Stimulated activated naive CD4-positive, alpha-beta T cell treated with Interleukin-2 at 50 U/mL for 16 hours (primary cell): ENCODE results near the gene TMEM255B.

Source experiments
- DNase-seq: peaks from one replicate; lab custom pipeline; 2025; lab: John Stamatoyannopoulos, UW

TMEM255B gene

DNA sequence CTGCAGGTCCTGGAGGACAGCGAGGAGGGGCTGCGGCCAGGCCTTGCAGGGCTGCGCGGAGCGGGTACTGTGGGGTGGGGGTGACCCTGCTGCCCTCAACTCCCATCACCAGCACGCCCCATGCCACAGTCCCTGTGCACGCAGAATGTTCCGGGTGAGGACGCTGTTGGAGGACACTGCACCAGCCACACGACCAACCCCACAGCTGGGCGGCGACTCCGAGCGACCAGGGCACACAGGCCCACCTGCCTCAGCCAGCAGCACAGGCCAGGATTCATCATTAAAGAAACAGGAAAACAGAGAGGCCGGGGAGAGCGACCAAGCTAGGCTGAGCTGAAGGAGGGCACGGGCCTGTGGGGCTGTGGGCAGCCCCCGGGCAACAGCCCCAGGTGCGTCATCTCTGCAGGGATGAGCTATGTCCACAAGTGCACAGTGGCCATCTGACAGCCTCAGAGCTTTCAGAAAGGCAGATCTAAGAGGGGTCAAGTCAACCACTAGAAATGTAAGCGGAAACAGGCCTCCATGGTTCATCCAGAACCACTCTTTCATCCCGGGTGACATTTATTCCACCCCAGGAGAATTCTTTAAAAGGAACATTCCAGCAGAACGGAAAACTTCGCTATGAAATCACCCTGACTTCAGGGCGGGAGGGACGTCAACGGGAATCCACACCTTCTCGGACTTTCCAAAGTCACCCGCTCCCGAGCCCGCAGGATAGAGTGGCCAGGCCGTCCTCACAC lies 103.3 kb downstream of the TMEM255B start:
- no peak for DNase-seq

DNA sequence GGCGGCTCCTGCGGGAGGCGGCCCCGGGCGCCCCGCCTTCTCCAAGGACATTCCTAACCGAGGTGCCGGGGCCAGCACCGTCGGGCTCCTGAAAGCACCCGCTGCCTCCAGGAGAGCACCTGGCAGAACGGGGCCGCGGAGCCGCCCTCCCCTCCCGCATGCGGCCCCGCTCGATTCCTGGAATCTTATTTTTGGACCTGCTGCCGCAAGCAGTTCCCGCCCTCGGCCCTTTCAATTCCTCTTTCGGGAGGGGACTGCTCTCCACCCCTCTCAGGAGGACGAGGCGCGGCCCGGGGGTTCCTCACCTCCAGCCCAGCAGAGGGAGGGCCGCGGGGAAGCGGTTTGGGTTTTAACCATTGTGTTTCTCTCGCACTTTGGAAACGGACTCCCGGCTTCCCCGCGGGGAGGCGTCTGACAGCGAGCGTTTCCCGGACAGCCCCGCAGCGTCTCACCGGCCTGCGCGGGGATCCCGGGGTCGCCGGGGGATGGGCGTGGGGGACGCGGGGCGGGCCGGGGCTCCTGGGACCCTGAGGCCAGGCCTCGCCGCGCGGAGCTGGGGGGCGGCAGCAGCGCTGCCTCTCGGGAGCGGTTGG lies 104.0 kb downstream of the TMEM255B start:
- no peak for DNase-seq

DNA sequence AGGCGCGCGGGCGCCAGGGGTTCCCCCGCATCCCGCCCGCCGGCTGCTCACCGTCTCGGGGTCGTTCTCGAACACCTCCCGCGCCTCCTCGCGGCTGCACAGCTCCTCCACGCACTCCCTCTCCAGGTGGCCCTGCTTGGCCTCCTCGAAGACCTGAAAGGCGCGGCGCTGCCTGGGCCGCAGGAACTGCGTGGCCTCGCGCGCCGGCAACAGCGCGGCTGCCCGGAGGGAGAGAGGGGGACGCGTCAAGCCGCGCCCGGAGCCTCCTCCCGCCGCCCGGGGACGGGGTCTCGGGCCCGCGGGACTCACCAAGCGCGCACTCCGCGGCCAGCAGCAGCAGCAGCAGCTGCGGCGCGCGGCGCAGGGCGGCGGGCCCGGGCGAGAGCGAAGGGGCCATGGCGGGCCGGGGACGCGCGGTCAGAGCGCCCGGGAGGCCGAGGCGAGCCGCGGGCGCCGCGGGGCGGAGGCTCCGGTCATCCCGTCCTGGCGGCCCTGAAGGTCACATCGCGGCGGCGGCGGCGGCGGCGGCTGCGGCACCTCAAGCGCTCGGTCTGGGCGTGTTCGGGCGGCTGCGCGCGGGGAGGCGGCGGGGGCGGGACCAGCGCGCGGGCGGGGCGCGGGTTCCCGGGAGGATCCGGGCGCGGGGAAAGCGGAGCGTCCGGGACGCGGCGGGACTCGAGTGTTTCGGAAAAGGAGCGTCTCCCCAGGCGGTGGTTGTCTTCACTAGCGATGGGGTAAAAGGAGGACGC lies 104.7 kb downstream of the TMEM255B start, which contains the start of gene GAS6:
Gene GAS6, minus strand, starts transcription at position 553 of the 749 bp plus-strand sequence. Its CDS starts 156 bp downstream, at position 397.
- peak; percentile 15 for DNase-seq

DNA sequence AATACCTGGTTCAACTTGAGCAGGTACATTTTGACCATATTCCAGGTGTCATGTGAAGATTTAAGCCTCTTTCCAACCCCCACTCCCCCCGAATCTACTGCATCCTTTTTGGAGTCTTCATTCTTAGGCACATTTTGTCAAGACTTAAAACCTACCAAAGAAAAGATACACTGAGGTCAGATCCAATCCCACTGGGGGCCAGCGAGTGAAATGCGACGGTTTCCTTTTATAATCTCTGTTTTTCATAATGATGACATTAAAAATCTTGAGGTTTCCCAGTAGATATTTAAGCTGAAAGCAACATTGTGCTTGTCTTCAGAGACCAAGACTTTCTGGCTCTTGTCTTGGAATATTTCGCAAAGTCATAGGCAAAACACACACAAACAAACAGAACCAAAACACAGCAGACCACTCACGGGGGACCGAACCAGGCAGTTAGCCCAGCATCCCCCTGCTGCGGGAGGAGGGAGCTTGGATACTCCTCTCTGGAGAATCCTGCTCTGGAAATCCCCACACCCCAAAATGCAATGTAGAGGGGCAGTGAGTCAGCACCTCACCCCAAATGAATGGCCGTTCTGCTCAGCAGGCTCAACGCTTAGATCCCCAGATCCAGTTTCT lies 105.4 kb downstream of the TMEM255B start:
- DNase-seq: no peak

DNA sequence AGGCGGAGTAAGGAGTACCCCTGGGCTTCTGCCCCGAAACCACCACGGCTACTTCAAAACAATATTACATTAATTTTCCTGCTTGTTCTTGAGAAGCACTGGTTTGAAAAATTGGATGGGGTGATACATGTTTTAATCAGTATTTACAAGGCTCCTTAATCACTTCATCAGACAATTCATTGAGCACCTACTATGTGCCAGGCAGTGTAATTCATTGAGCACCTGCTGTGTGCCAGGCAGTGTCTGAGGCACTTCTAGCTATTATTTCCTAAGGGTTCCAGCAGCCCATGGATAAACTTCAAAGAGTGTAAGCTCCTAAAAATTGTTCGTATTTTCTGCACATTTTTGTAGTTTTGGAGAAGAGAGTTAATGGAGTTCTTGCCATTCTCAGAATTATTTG lies 106.4 kb downstream of the TMEM255B start:
- no peak for DNase-seq
